Inflammatory macrophage (primary cell): Measurements from ENCODE around the gene KCNQ1OT1.

Experiments used
- DNase-seq, 2 donors: peaks; one replicate each; pipeline ENCODE4 v3.0.0-alpha.2; 2020 to 2022

Gene KCNQ1OT1

DNA sequence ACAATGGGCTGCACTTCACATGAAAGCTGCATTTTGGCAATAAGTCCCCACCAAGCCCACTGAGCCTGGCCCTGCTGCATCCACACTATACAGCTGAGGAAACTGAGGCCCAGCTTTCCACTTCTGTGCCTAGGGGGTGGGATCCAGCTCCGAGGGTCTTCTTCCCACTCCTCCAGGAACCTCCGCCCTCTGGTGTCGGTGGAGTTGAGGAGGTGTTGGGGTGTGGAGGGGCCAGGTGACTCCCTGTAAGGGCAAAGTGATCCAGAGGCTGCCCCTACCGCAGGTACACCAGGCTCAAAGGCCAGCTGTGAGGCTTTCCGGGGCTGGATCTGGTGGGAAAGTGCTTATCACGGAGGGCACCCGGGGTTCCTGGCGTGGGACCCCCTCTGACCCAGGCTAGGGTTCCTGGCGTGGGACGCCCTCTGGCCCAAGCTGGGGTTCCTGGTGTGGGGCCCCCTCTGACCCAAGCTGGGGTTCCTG, 130.0 kb downstream of the KCNQ1OT1 start:
- no peak for DNase-seq

DNA sequence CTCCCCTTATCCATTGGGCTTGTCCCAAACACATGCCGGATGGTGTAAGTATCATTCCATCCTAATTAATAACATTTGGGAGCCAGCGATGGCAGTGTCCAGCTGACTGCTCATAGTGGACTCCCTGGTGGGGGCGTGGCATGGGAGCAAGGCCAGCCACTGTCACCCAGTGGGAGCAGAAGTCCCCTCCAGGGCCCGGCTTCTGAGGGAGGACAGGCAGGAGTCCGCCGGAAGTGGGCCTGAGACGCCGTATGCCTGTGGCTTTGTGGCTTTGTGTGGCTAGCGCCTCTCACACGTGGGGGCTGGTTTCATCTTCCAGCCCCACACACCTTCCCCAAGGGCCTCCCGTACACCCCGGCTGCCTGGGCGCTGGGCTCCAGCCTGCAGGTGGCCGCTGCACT, 130.5 kb downstream of the KCNQ1OT1 start:
- no peak for DNase-seq

DNA sequence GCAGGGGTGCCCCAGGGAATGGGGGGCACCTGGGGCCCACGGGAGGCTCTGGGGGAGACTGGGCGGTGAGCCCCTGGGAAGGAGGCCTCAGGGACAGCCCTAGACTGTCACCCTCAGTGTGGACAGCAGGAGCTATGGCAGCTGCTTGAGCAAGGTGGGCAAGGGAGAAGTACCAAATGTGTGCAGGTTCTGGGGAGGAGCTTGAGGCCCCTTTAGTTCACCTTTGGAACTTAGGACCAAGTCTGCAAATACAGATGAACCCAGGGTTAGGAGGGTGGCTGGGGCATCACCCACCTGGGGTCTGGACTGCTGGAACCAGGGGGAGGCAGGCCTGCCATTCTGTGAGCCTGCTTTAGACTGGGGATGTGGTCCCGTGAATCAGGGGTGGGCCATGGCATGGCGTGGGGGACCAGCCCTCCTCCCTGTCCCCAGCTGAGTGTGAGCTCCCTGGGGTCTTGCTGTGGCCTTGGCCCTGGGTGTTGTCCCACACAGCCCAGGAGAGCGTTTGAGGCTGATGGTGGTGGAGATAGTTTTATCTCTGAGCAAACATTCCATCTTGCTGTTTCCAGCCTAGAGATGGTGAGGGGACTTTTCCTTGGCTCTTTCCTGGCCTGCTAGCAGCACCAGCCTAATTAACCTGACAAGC, 132.6 kb downstream of the KCNQ1OT1 start:
- DNase-seq: no peak

DNA sequence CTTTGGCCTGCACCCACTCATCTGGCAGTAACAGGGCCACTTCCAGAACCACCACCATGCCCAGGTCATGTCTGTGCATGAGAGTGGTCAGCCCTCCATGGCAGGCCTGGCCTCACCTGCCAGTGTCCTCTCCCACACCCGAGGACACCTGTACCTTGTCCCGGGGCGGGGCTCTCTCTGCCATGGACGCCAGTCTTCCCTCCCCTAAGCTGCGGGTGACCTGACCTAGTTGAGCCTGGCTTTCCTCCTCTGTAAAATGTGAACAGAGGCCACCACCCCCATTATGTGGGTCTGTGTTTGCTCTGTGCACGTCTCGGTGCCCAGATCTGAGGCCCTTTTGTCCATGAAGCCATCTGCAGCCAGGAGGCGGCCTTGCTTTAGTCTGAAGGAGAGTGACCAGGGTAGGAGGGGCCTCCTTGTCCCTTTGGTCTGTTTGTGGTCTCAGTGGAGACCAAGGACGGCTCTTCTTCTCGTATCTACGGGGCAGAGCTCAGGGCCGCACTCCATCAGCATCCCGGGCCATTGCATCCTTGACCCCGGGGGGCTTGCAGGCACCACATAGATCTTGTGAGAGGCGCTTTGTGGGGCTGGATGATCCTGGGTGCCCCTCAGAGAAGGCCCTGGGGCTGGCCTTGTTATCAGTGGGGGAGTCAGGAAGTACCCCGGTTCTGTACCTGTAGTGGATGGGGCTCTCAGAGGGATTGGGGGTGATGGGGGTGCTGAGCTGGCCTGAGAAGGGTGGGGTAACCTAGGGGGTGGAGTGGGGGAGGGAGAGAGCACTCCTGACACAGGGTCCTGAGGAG, 133.4 kb downstream of the KCNQ1OT1 start:
- DNase-seq: no peak

DNA sequence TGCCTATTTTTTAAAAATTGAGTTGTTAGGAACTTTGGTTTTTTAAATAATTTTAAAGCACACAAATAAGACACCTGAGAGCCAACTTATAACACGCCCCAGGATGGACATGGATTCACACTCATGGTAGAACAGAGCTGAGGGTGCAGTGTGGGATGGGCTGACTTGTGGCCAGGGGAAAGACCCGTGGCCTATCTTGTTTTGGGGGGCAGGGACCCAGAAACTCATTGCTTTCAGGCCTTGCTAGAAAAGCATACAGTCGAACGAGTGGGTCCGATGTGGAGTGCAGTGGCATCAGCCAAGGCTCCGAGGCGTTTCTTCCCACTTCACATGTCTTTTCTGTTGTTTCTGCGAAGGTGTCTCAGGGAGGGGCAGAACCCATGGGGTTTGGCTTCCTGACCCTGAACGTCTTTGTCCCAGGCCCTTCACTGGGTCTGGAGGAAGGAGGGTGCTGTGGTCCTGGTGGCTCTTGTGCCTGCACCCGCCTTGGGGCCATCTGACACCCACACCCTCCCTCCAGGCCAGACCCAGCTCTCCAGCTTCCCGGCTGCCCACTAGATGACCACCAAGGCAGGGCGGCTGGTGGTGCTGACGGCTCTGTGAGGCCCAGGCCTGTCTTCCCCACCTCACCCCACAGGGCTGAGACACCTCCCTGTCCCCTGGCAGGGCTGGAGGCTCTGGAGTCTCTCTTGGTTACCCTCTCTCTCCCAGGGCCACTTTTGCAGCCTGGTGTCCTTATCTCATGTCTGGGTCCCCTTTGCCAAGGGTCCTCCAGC, 134.2 kb downstream of the KCNQ1OT1 start:
- DNase-seq: no peak

- DNase-seq: peak; percentile 39 to 47
Measured at GRCh38 chr11:2564588-2565425, 135.0 kb downstream of the KCNQ1OT1 start.

DNA sequence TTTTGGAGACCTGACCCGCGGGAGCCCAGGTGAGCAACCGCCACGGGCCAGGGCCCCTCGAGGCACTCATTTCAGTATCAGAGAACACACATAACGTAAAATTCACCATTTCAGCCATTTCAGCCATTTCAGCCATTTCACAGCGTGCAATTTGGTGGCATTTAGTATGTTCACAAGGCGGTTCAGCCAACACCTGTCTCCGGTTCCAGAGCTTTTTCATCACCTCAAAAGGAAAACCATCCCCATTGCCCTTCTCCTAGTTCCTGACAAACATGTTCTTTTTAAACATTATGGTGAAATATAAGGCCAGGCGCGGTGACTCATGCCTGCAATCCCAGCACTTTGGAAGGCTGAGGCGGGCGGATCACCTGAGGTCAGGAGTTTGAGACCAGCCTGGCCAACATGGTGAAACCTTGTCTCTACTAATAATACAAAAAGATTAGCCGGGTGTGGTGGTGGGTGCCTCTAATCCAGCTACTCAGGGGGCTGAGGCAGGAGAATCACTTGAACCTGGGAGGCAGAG, 135.7 kb downstream of the KCNQ1OT1 start:
- DNase-seq: no peak

GRCh38 chr11:2563213-2564007, 136.4 kb downstream of the KCNQ1OT1 start:
- DNase-seq: no peak

GRCh38 chr11:2562890-2563212, 136.9 kb downstream of the KCNQ1OT1 start:
- no peak for DNase-seq

GRCh38 chr11:2561696-2562581, 137.9 kb downstream of the KCNQ1OT1 start:
- no peak for DNase-seq

- no peak for DNase-seq
Measured at GRCh38 chr11:2559527-2560311, 140.1 kb downstream of the KCNQ1OT1 start.

DNA sequence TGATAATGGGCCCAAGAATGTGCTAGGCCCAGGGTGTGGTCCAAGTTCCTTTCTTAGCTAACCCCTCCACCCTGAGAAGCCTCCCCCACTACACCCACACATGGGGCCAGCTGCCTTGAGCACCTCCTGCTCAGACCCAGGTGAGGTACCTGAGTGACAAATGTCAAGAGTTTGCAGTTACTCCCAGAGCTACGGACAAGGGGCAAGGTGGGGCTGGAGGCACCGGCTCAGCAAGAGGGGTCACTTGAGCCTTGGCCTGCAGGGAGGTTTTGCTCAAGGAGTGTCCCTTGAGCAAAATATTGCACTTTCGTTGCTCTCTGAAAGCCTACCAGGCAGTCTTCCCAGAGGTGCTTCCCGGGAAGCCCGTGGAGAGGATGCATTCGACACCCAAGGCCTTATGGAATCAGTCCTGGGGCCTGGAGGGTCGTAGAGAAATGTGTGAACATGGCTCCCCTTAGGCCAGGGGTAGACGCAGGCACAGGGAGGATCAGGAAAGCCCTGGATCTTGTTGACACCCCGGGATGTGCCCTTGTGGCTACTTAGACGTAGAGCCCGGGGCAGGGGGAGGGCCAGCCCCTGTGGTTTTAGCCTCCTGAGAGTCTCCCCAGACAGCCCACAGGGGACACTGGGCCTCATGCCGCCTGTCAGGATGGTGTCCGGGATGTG, 140.8 kb downstream of the KCNQ1OT1 start:
- no peak for DNase-seq

DNA sequence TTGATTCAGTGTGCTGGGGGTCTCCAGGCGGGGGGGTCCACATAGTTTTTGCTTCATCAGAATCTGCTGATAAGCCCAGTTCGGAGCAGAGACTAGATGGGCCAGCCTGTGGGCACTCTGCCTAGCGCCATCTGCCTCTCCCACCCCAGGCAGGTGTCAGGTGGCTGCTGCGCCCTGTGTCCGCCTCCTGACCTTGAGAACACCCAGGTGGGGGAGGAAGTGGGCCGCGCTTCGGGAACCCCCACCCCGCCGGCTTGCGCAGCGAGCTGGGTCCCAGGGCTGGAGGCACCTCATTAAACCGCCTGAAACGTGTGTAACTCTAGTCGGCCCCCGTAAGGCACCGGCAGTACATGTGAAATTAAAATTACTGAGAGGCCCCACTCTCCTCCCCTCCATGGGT, 141.4 kb downstream of the KCNQ1OT1 start:
- no peak for DNase-seq
